Islet precursor cell (in vitro differentiated cells): ENCODE results near the gene APBB1.
"Not testable (repeated sequence)": the region's sequence is repeated elsewhere in the genome, so short reads cannot be mapped to it uniquely, and the experiment has no call there.

ENCODE experiments used
- DNase-seq: peaks from one replicate; pipeline ENCODE4 v3.0.0-alpha.2; 2018

Gene APBB1

DNA sequence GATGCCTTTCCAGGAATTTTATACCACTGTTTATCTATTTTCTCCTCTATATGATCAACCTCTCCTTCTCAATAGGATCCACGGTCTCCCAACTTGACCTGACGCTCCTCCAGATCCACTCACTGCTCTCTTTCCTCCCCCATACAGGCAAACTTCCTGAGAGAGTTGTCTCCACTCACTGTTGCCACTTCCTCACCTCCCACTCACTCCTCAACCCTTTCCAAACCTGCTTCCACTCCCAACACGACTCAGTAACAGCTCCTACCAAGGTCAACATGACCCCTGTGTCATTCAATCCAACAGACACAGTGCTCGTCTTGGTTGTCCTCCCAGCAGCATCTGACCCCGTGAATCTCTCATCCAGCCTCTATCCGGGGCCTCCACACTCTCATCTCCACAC is 3.1 kb downstream of the APBB1 start:
- no peak for DNase-seq

DNA sequence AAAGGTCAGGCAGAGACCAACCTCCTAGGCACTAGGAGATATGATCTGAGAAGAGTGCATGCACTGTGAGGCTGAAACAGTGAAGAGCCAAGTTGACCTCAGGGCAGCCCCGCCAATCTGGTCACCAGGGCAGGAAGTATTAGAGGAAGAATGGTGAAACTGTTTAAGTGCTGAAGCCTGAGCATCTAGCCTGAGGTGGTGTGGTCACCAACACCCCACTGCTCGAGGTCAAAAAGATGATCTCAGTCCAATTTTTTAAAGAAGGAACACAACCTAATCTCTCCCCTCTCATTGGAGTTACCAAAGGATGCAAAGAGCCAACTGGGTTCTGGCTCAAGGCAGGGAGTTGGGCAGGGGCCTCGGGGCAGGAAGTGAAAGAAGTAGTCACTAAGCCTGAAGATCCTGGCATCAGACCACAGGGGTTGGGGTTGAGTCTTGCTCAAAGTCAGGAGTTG is 4.0 kb downstream of the APBB1 start:
- DNase-seq = no peak

DNA sequence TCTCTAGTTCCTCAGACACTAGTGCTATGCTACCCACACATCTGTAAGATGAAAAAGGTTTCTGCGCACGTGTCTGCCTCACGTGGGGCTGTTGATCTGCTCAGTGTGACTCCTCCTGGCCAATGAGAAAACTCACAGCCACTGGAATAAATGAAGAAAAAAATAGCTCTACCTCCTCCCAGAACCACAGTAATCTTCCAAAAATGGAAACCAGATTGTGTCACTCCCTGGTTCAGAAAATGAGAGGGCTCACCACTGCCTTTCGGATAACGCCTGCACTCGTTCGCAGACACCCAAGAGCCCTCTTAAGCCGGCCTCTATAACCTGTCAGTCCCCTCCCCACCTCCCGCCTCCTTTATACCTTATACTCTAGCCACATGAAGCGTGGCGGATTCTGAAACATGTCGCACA is 5.1 kb downstream of the APBB1 start:
- DNase-seq = no peak

DNA sequence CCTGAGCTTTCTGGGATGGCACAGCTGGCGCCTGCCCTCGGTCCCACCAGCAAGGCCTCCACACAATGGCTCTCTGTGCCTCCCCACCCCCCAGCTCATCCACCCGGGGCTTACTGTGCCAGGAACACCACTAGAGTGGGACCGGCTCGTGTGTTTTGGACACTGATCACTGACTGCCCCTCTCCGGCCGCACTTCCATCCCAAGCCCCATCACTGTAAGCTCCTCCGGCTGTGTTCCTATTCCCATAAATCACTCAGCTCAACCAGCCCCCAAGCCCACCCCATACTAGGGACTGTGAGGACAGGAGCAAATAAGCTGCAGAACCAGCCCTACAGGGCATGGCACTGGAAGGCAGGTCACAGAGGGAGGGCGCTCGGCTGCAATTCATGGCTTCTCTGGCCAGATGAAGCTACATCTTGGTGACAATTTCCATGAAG is 7.3 kb downstream of the APBB1 start:
- no peak for DNase-seq

DNA sequence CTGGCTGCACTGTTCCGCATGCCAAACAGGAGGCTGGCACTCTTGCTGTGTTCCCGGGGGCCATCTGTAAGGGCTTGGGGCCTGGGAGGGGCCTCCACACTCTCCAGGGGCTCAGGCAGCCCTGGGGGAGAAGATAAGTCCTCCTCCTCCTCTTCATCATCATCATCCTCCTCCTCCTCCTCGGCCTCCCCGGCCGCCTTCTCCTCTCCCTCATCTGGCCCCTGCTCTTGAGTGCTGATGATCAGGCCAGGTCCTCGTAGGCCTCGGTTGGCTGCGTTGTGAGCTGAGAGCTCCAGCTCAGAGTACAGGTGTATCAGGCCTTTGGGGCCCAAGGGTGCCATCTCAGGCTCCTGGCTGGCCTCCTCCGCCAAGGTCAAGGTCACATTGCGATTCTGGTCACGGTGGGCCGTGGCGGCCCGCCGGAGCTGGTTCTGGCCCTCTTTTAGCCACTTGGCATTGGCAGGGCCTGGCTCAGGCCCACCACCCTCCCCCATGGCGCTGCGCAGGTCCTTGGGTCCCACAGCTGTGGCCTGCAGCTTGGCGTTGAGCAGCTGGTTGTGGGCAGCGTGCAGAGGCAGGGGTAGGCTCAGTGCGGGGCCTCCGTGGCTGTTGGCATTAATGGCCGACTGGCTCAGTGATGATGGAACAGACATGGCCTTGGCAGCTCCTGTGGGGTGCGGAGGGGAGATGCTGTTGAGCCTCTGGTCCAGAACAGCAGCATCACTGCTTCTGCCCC is 8.0 kb downstream of the APBB1 start:
- DNase-seq = no peak

DNA sequence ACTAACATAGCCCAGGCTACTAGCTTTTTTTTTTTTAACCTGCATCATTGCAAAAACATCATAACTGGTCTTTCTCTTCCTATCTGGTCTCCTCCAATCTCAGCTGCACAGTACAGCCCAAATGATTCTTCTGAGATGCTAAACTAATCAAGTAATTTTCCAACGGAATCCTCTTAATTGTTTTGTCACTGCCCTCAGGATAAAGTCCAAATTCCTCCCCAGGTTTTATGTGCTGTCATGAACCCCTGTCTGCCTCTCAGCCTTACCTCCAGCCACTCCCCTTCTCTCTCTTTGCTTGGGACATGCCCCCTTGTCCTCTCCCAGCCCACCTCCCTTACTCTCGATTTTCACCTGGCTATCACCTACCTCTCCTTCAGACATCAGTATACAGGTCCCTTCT is 12.5 kb downstream of the APBB1 start:
- DNase-seq = no peak

DNA sequence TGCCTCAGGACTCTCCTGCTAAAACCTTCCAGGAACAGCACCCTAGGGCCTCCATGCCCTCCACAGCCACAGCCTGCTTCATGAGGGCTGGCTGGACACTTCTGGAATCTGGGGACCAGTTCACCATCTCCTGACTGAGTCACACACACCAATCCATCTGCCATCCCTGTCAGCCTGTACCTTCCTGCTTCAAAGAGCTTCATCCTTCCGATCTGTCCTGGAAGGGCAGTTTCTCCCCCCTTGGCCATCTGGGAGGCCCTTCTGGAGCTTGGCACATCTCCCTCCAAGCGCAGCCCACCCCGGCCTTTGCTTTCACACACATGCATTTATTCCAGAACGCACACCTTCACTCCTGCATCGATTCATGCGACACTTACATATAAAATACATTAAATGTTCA is 13.0 kb downstream of the APBB1 start:
- DNase-seq = no peak

DNA sequence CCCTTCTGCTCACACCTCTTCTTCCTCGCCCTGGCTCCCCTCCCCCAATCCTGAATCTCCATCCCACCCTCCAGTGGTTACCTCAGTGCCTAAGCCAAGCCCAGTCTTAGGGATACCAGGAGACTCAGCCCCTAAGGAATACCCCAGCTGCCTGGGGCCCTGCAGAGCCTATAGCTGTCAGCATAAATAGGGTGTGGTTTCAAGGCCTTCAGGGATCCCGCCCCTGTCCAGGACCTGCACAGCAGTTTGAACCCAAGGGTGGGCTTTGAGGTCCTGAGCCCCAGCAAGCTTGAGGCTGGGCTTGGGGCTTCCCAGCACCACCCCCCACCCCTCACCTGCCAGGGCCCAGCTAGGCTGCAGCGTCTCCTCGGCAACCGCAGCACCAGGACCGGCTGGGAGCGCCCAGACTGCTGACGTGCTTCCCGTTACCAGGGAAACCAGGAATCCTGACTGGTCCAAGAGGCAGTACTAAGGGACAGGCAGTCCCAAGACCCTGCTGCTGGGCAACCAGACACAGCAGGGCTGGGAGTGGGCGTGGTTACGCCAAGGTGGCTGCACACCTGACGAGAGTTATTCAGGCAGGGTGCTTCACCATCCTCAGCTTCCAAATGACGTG is 13.7 kb downstream of the APBB1 start:
- peak; percentile 84 for DNase-seq

DNA sequence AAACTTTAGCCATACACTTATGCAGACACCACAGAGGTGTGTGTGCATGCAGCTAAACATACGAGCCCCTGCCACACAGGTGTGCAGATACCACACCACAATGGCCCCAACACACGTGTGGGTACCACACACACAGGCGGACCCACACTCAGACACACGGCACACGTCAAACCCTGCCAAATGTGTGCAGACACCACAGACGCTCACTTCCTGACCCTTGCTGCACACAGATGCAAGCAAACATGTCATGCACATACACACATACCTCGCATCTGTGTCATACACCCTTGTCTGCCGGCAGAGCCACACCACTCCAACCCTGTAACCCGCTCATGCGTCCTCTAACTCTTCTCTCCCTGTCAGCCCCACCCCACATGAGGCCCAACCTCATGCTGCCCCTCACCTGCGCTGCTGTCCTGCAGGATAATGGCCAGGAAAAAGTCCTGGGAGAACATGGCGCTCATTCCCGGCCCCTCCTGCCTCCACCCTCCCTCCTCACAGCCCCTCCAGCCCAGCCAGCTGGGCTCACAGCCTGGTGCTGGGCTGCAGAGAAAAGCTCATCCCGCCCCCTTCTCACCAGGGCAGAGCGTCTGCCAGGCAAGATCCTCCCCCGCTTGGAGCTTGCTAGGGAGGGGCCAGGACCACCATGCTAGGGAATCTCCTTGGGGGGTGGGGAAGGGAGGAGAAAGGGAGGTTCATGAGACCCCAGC is 14.4 kb downstream of the APBB1 start:
- DNase-seq = no peak

DNA sequence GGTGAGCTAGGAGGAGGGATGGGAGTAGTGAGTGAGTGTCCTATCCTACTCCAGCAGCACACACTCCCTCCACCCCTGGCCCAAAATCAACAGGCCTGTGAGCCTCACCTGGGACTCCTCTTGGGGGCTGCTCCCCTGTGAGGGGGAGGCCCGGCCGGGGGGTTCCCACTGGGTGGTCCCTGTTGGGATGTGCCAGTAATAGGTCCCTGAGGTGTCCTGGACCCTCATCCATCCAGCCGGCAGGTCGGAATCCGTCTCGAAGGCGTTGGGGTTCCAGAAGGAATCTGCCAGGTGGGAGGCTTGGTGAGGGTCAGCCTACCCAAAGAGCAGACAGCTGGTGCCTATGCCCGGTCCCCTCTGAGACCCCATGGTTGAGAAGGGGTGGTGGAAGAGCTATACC is 15.4 kb downstream of the APBB1 start:
- DNase-seq = no peak

DNA sequence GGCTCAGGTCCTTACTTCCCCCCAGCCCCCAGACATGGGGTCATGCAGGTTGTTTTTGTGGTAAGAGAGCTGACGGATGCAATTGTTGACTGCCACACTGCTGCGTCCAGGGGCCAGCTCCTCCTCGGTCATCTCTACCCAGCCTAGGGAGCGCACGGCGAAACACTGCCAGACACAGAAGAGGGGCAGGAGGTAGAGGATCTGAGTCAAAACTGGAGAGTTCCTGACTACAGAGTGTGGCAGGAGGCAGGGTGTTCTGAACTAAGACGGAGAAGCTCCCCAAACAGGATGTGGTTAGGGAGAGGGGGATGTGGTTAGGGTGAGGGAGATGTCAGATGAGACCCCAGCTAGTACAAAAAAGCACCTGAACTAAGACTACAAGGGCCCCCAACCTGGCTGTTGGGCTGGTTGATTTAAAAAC is 16.3 kb downstream of the APBB1 start:
- DNase-seq = no peak

DNA sequence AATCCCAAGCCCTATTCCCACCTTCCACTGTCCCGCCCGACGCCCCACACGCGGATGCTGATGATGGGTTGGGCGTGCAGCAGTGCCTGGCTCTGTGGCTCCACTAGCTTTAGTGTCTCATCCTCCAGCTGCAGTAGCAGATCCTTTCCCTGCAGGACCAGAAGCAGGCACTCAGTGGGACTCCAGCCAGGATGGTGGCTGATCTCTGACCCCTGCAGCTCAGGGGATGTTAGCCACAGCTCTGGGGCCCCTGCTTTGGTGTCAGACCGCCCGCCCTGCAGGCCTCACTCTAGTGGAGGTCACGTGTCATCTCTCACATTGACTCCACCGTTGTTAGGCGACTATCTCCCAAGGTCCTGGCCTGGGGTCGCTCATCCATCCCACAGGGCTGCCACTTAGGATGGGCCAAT is 16.8 kb downstream of the APBB1 start:
- no peak for DNase-seq

DNA sequence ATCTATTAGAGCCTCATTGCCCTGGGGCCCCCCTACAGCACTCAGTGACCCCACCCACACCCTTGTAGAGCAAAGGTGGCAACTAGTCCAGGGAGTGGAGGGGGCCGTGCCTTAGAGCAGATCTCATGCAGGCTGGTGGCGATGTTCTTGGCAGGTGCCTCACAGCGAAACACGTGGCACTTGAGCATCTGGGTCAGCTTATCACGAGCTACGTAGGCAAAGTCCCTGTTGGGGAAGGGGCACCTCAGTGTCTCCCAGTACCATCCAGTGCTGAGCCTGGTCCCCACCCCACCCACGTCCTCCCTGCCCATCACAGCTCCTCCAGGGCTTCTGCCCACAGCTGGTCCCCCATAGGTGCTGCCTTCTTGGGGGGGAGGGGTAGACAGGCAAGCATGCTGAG is 17.4 kb downstream of the APBB1 start:
- no peak for DNase-seq

DNA sequence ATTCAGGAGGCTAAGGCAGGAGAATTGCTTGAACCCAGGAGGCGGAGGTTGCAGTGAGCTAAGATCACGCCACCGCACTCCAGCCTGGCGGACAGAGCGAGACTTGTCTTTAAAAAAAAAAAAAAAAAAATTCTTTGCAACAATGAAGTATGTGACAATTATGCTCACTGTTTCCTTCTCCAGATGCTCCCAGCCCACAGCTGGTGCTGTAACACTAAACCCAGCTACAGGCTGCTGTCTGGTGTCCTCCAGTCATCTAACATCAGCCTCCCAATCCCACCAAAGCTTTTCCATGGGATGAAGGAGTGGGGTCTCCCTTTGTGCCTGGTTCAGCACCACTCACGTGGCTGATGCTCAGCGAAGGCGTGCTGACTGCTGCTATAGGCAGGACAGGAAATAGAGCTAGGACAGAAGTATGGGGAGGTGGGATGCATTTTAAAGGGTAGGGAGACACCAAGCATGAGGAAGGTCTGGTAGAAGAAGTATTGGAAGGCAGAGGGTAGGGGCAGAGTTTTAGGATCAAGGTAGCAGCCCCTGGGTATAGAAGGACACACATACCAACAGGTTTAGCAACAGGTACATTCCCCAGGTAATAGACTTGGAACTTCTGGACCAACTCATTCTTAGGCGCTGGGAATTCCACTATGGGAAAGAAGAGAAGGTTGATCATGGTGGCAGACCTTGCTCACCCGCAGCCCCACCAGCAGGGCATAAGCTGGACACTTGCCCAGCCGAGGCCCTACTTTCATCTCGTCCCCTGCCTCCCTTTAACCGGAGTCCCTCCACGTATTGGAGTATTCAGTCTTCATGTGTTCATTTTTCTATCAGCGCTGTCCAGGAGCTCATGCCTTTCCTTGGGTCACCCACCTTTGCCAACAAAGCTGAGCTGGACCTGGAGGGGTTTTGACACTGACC is 18.2 kb downstream of the APBB1 start:
- no peak for DNase-seq

DNA sequence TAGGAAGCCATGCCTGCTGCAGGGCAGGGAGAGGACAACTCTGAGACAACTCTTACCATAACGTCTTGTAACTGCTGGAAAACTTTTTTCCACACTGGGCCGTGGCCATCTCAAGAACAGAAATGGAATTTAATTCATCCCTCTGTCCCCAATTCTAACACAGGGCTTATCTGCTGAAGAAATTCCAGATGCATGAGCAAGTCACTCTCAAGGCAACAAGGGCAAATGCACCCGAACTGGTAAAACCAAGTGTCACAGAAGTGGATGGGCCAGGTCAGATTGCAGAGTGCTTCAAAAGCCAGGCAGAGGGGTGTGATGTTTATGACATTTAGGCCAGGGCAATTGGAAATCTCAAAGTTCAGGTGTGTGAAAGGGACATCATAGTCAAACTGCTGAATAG is 21.3 kb downstream of the APBB1 start:
- peak; percentile 77 for DNase-seq

DNA sequence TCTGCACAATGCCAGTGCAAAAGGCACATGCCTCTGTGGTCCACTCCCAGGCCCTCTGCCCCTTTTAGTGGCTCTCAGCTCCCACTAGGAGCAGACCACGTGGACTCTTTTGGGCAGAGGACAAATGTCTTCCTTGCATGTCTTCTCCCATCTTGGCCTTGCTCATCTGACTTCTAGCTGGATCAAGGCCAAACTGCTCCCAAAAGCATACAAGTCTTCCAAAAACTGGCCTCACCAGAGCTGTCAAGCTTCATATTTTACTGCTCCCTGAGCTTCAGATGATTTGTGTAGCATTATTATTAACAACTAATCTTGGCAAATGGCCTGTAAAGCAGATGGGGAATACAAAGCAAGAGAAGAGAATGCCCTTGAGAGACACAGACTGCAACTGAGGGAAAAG is 21.7 kb downstream of the APBB1 start:
- no peak for DNase-seq

DNA sequence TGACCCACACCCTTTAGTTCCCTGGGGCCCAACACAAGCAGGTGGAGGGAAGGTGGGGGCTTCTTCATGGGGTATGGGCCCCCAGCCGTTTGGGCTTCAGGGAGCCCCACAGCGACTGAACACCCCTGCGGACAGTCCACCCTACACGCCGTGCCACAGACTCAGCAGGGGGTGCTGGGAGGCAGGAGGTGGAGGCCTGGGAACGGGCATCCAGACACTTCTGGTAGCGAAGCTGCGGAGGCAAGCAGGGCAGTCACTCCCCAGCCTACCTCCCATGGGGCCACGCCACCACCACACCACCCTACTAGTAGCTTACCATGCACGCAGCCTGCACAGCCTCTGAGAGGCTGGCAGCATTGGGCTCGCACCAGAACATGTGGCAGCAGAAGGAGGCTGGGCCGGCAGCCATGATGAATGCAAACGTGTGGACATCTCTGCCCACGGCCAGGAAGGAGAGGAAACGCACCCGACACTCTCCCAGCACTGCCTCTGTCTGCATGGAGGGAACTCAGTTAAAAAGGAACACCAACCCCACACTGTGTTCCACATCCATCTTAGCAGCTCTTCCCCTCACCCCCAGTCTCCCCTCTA is 23.3 kb downstream of the APBB1 start:
- no peak for DNase-seq

DNA sequence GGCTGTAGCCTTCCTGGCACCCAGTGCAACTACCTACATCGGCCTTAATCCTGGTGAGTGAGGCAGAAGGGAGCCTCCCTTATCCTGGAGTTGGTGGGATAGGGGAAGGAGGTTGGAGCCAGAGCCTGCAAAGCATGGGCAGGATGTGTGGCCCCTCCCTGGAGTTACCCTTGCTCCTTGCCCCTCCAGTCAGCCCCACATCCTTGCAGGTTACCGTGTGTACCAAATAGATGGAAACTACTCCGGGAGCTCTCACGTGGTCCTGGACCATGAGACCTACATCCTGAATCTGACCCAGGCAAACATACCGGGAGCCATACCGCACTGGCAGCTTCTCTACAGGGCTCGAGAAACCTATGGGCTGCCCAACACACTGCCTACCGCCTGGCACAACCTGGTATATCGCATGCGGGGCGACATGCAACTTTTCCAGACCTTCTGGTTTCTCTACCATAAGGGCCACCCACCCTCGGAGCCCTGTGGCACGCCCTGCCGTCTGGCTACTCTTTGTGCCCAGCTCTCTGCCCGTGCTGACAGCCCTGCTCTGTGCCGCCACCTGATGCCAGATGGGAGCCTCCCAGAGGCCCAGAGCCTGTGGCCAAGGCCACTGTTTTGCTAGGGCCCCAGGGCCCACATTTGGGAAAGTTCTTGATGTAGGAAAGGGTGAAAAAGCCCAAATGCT is 24.8 kb downstream of the APBB1 start:
- DNase-seq = no peak

DNA sequence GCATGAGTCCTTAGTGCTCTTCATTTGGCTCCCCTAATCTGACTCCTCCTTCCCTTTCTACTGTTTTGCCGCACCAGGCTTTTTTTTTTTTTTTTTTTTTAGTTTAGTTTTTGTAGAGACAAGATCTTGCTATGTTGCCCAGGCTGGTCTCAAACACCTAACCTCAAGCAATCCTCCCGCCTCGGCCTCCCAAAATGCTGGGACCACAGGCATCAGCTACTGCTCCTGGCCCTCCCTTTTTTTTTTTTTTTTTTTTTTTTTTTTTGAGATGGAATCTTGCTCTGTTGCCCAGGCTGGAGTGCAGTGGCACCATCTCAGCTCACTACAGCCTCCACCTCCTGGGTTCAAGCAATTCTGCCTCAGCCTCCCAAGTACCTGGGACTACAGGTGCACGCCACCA is 26.6 kb downstream of the APBB1 start:
- not testable (repeated sequence) for DNase-seq

DNA sequence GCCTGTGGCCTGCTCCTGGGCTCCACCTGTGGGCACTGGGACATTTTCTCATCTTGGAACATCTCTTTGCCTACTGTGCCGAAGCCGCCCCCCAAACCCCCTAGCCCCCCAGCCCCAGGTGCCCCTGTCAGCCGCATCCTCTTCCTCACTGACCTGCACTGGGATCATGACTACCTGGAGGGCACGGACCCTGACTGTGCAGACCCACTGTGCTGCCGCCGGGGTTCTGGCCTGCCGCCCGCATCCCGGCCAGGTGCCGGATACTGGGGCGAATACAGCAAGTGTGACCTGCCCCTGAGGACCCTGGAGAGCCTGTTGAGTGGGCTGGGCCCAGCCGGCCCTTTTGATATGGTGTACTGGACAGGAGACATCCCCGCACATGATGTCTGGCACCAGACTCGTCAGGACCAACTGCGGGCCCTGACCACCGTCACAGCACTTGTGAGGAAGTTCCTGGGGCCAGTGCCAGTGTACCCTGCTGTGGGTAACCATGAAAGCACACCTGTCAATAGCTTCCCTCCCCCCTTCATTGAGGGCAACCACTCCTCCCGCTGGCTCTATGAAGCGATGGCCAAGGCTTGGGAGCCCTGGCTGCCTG is 27.3 kb downstream of the APBB1 start:
- DNase-seq = no peak

DNA sequence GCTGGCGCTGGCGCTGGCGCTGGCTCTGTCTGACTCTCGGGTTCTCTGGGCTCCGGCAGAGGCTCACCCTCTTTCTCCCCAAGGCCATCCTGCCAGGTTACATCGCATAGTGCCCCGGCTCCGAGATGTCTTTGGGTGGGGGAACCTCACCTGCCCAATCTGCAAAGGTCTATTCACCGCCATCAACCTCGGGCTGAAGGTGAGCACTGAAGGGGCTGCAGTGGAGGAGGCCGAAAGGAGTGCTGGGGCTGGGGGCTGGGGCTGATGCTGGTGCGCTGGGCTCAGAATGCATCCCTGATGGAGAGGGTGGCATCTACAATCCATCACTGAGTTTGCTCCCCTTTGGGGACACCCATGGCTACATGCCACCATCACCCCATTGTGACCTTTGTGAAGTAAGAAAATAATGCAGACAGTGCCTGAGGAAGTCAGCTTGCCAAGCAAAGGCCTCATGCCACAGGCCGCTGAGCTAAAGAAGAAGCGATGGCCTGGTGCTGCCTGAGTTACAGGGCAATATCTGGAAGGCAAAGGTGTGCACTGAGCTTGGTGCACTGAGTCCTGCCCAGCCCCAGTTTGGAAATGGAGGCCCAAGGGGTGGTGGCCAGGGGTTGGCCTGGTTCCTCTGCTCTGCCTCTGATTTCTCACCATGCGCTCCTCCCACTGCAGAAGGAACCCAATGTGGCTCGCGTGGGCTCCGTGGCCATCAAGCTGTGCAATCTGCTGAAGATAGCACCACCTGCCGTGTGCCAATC is 28.0 kb downstream of the APBB1 start:
- DNase-seq = no peak
